SH-SY5Y (cell line): ENCODE data around the gene ZNF428.

Experiments
- GATA2 ChIP-seq: IDR thresholded peaks from 2 replicates; pipeline ENCODE4 v1.6.1; 2011; ENCODE audit warnings: mild to moderate bottlenecking, low read depth, low read length
- GATA3 ChIP-seq: IDR thresholded peaks from 2 replicates; pipeline ENCODE4 v1.6.1; 2011; ENCODE audit warnings: low read depth, mild to moderate bottlenecking, low read length, moderate library complexity

- TF ChIP-seq GATA2, result no peak
- TF ChIP-seq GATA3, result no peak
Observed at GRCh38 chr19:43649514-43649913, 30.1 kb upstream of the ZNF428 start.
